Measurements from ENCODE around the gene OR52W1.

GRCh38 chr11:6241316-6241715, 42.3 kb downstream of the OR52W1 start:
- TF ChIP-seq CTCF (IDR thresholded peaks at IDR 0.05): no peak
- TF ChIP-seq POLR2A (IDR thresholded peaks at IDR 0.05): no peak
- no peak for TF ChIP-seq POLR2AphosphoS5 (IDR thresholded peaks at IDR 0.05)

All from breast epithelium (tissue), 3 donors.